Parathyroid adenoma (tissue), 2 donors: ENCODE data around the gene NPPA.

ENCODE experiments used
- H2AFZ ChIP-seq: fragments of 300-600 bp; sonication (generic); one replicate; pipeline ENCODE4 v1.7.0; 2017; ENCODE audit warnings: antibody characterized with exemption, mild to moderate bottlenecking
- H3K27ac ChIP-seq: fragments of 300-600 bp; sonication (generic); one replicate; pipeline ENCODE4 v1.7.0; 2017
- H3K27me3 ChIP-seq: fragments of 300-600 bp; sonication (generic); one replicate; pipeline ENCODE4 v1.7.0; 2017; ENCODE audit warnings: low read length; ENCODE audit not compliant: control insufficient read depth, insufficient read depth
- H3K36me3 ChIP-seq: fragments of 300-600 bp; sonication (generic); one replicate; pipeline ENCODE4 v1.7.0; 2017; ENCODE audit warnings: low read length; ENCODE audit not compliant: control insufficient read depth, insufficient read depth
- H3K4me1 ChIP-seq: fragments of 300-600 bp; sonication (generic); one replicate; pipeline ENCODE4 v1.7.0; 2017; ENCODE audit warnings: control low read depth
- H3K4me2 ChIP-seq: fragments of 300-600 bp; sonication (generic); one replicate; pipeline ENCODE4 v1.7.0; 2017; ENCODE audit warnings: low read length
- H3K4me3 ChIP-seq: fragments of 300-600 bp; sonication (generic); one replicate; pipeline ENCODE4 v1.7.0; 2017; ENCODE audit warnings: low read depth, low read length
- H3K79me2 ChIP-seq: fragments of 300-600 bp; sonication (generic); one replicate; pipeline ENCODE4 v1.7.0; 2017; ENCODE audit warnings: control low read depth
- H3K9ac ChIP-seq: fragments of 300-600 bp; sonication (generic); one replicate; pipeline ENCODE4 v1.7.0; 2017; ENCODE audit warnings: mild to moderate bottlenecking
- H3K9me3 ChIP-seq: fragments of 300-600 bp; sonication (generic); one replicate; pipeline ENCODE4 v1.7.0; 2017; ENCODE audit warnings: low read length; ENCODE audit not compliant: control insufficient read depth
- CTCF ChIP-seq: fragments of 300-600 bp; sonication (generic); IDR thresholded peaks from one replicate; pipeline ENCODE4 v1.7.0; 2017; ENCODE audit warnings: antibody characterized with exemption, mild to moderate bottlenecking
- donor health status: primary hyperparathyroidism.

The NPPA gene

GRCh38 chr1:11860083-11860482 is 12.5 kb upstream of the NPPA start:
- no peak overlapping the region for H3K27ac ChIP-seq
- H3K79me2 ChIP-seq, result no peaks in the 10 kb centered on the region
- no peaks in the 10 kb centered on the region for H3K4me1 ChIP-seq
- no peak overlapping the region for H3K9ac ChIP-seq
- no peak overlapping the region for H2AFZ ChIP-seq
- H3K4me2 ChIP-seq, result no peak overlapping the region
- TF ChIP-seq CTCF, result no peak
- H3K9me3 ChIP-seq, result no peaks in the 10 kb centered on the region
- no peak overlapping the region for H3K4me3 ChIP-seq
- no peaks in the 10 kb centered on the region for H3K36me3 ChIP-seq
- no peaks in the 10 kb centered on the region for H3K27me3 ChIP-seq

GRCh38 chr1:11858968-11859871 is 11.6 kb upstream of the NPPA start:
- Histone ChIP-seq H3K4me1 (no peaks in the 10 kb centered on the region), H3K27me3 (no peaks in the 10 kb centered on the region), H3K9me3 (no peaks in the 10 kb centered on the region), H3K79me2 (no peaks in the 10 kb centered on the region), H3K4me3 (no peak overlapping the region), H3K9ac (no peak overlapping the region), H3K4me2 (no peak overlapping the region), H3K27ac (no peak overlapping the region), H3K36me3 (no peaks in the 10 kb centered on the region), H2AFZ (peak overlapping the region; percentile 58)
- TF ChIP-seq CTCF, result no peak

GRCh38 chr1:11858613-11858967 is 11.0 kb upstream of the NPPA start, which contains the start of gene NPPB:
Gene NPPB, minus strand, starts transcription at chr1:11858945. Its CDS starts 112 bp downstream, at chr1:11858833.
- Histone ChIP-seq H3K4me2 (no peak within 1 kb of the TSS), H3K4me1 (no peaks in the 10 kb centered on the region), H3K79me2 (no peaks in the 10 kb centered on the region), H3K27ac (no peak within 1 kb of the TSS), H3K36me3 (no peaks in the 10 kb centered on the region), H3K4me3 (no peak within 1 kb of the TSS), H3K9me3 (no peaks in the 10 kb centered on the region), H3K9ac (no peak within 1 kb of the TSS), H2AFZ (peak within 1 kb of the TSS; percentile 58), H3K27me3 (no peaks in the 10 kb centered on the region)
- TF ChIP-seq CTCF, result no peak

GRCh38 chr1:11858158-11858557 is 10.6 kb upstream of the NPPA start:
- Histone ChIP-seq H3K4me1 (no peaks in the 10 kb centered on the region), H3K79me2 (no peaks in the 10 kb centered on the region), H3K27me3 (no peaks in the 10 kb centered on the region), H3K4me3 (no peak overlapping the region), H3K36me3 (no peaks in the 10 kb centered on the region), H3K9me3 (no peaks in the 10 kb centered on the region), H3K27ac (no peak overlapping the region), H3K4me2 (no peak overlapping the region), H2AFZ (no peak overlapping the region), H3K9ac (no peak overlapping the region)
- TF ChIP-seq CTCF, result no peak
